GM18858 (cell line): ENCODE data around the gene SPIRE1.
"Not testable (repeated sequence)": the region's sequence is repeated elsewhere in the genome, so short reads cannot be mapped to it uniquely, and the experiment has no call there.

ENCODE experiments used
- ATAC-seq: cut with Tn5 transposase; IDR thresholded peaks from one replicate; pipeline ENCODE4 v1.9.1; 2021; ENCODE audit not compliant: unreplicated experiment

The SPIRE1 gene

GRCh38 chr18:12497296-12497695 lies 160.6 kb downstream of the SPIRE1 start:
- ATAC-seq: no peak

GRCh38 chr18:12492907-12493306 lies 165.0 kb downstream of the SPIRE1 start:
- no peak for ATAC-seq

GRCh38 chr18:12491611-12492435 lies 166.1 kb downstream of the SPIRE1 start:
- ATAC-seq: no peak

GRCh38 chr18:12485479-12486105 lies 172.3 kb downstream of the SPIRE1 start:
- no peak for ATAC-seq

- ATAC-seq: not testable (repeated sequence)
These were observed 176.0 kb downstream of the SPIRE1 start for GRCh38 chr18:12481915-12482314.

GRCh38 chr18:12479982-12480381 lies 177.9 kb downstream of the SPIRE1 start:
- no peak for ATAC-seq

GRCh38 chr18:12479536-12479935 lies 178.4 kb downstream of the SPIRE1 start:
- no peak for ATAC-seq

GRCh38 chr18:12478269-12479047 lies 179.4 kb downstream of the SPIRE1 start:
- no peak for ATAC-seq

GRCh38 chr18:12477606-12478005 lies 180.3 kb downstream of the SPIRE1 start:
- no peak for ATAC-seq

GRCh38 chr18:12476955-12477354 lies 181.0 kb downstream of the SPIRE1 start:
- no peak for ATAC-seq

GRCh38 chr18:12474876-12475275 lies 183.0 kb downstream of the SPIRE1 start:
- ATAC-seq: no peak

GRCh38 chr18:12474146-12474545 lies 183.8 kb downstream of the SPIRE1 start:
- no peak for ATAC-seq

GRCh38 chr18:12470382-12471075 lies 187.4 kb downstream of the SPIRE1 start:
- ATAC-seq: no peak

- no peak for ATAC-seq
These were observed 189.5 kb downstream of the SPIRE1 start for GRCh38 chr18:12468445-12468844.

- ATAC-seq: no peak
These were observed 193.2 kb downstream of the SPIRE1 start for GRCh38 chr18:12464731-12465130.

GRCh38 chr18:12463191-12463590 lies 194.7 kb downstream of the SPIRE1 start:
- no peak for ATAC-seq

GRCh38 chr18:12462242-12462641 lies 195.7 kb downstream of the SPIRE1 start:
- ATAC-seq: no peak

- no peak for ATAC-seq
These were observed 196.6 kb downstream of the SPIRE1 start for GRCh38 chr18:12461326-12461725.

- ATAC-seq: no peak
These were observed 197.0 kb downstream of the SPIRE1 start for GRCh38 chr18:12460874-12461273.

GRCh38 chr18:12458771-12459170 lies 199.1 kb downstream of the SPIRE1 start:
- no peak for ATAC-seq

GRCh38 chr18:12456441-12456840 lies 201.5 kb downstream of the SPIRE1 start:
- no peak for ATAC-seq
